Measurements from ENCODE around the gene GORAB.

The GORAB gene

DNA sequence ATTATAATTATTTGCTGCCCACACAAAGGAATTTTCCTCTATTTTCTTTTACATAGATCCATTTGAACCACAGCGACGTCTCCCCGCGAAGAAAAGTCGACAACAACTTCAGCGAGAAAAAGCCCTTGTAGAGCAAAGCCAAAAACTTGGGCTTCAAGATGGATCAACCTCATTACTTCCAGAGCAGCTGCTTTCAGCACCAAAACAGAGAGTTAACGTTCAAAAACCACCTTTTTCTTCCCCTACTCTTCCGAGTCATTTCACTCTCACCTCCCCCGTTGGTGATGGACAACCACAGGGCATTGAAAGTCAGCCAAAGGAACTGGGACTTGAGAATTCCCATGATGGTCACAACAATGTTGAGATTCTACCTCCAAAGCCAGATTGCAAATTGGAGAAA is 7.2 kb downstream of the GORAB start:
- DNase-seq = no peak

DNA sequence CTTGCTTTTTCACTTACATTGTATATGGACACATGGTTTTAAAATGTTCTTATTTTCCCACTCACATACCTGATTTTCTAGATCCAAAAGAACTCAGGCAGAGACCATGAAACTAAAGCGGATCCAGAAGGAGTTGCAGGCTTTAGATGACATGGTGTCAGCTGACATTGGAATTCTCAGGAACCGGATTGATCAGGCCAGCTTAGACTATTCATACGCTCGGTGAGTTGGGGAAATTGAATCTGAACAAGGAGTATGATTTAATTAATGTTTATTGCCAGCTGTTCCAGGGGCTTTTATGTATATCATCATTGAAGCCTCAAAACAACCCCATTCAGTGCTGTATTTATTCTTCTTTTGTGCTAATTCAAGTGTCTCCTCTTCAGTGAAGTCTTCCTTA is 12.7 kb downstream of the GORAB start:
- DNase-seq = no peak

DNA sequence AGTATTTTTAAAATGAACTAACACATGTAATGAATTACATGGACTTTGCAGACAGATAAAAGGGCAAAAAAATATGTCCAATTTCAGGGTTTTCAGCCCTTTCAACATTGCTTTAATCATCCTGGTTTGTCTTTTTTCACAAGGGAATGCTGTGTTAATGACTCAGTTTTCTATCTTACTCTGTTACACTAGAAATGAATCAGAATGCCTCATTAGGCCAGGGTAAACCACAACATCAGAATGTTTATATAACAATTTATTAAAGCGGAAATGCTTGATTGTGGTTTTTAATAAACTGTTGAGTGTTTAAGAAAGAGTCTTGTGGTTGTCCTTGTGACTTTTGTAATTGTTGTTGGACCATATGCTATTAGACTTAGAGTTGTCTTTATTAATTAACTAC is 13.5 kb downstream of the GORAB start:
- no peak for DNase-seq

DNA sequence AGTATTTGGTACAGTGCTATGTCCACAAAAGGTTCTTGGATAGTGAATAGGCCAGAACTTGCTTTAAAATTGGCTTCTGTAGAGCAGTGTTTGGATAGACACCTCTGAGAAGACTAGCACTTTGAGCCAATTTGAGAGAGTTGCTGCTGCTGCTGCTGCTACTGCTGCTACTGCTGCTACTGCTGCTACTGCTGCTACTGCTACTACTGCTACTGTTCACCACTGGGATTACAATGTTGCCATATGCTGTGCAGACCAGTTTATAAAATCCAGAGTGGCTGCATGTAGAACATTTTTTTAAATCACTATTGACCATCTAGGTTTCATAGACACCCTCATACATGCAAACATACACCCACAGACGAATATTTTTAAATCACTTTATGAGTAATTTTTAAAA is 15.3 kb downstream of the GORAB start:
- DNase-seq = no peak

DNA sequence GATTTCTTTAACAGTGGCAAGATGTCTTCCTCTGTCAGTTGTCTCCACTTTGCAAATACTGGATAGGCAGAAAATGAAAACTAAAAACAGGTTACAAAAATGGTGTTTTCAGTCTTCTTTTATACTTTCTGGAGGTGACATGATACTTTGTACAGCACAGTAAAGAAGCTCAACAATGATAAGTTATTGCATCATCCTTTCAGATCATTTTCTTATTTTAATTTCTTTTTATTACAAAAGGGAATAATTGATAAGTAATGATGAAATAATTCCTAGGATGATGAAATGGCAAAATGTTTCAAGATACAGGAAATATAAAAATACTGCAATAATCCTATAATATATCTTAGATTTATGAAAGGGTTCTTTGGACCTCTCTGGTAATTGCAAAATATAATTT is 16.5 kb downstream of the GORAB start:
- no peak for DNase-seq

DNA sequence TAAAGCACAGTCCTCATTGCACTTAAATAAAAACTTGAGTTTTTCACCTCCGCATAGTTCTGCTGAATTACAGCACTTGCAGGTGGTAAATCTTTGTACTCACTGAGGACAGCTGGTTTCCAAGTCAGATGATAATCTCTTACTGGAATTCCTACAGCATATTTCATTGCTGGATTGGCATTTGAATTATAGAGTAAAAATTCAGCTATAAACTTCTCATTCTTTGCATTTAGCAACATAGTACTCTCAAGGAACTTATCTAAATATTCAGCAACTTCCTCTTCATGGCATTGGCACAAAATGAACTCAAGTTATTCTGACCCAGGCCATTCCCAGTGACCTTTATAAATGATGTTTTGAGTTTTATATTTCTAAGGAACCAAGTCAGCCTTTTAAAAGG is 23.4 kb downstream of the GORAB start:
- no peak for DNase-seq

DNA sequence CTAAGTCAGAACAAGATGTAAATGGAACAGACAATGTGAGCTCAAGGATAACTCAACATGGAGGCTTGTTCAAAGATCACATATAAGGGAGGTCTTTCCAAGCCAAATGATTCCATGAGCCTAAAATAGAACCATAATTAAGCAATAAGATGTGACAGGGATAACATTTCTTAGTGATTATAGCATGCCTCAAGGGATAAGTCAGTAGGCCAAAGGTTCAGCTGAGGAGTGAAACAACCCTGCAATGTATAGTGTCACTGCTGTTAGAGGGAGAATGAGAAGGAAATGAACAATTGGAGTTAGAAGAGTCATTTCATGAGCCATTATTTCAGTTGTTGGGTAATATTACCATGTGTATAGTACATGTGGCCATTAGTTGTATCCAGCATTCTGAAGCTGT is 25.0 kb downstream of the GORAB start:
- DNase-seq = no peak

DNA sequence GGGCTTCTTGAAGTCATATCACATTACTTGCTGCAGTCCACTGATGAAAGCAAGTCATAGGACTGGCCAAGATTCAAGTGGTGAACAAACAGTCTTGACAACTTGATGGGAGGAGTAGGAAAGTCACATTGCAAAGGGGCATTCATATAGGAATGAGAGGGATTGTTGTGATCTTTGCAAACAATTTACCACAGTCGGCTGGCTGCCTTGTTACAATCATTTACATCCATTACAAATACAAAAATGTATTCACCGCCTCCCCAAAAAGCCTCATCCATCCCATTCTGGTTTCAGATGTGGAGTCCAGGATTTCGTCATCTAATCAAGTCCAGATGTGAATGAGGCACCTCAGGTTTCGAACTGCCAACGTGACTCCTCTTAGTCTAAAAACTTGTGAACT is 26.8 kb downstream of the GORAB start:
- DNase-seq = no peak

DNA sequence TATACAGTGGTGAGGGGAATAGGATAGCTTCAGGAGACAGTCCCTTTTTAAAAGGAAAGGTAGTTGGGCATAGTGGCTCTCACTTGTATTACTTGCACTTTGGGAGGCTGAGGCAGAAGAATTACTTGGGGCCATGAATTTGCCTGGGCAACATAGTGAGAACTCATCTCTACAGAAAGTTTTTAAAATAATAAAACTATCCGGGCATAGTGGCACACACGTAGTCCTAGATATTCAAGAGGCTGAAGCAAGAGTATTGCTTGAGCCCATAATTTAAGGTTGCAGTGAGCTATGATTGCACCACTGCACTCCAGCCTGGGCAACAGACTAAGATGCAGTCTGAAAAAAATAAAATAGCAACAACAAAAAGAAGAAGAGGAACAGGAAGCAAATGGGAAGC is 27.2 kb downstream of the GORAB start:
- no peak for DNase-seq

DNA sequence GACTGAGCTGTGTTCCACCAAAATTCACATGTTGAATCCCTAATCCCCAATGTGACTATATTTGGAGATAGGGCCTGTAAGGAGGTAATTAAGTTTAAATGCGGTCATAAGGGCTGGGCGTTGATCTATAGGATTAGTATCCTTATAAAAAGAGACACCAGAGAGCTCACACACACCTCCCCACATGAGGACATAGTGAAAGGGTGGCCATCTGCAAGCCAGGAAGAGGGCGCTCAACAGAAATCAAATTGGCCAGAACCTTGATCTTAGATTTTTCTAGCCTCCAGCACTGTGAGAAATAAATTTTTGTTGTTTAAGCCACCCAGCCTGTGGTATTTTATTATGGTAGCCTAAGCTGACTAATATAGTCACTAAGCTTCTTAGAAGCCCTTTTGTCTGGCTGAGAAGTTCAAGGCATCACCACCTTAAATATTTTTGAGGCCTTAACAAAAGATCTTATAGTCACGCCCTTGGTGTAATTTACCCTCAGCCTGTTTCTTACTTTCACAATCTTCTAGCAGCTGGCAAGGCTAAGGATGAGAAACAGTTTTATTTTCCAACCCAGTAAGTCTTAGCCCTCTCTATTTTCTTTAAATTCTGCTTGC is 28.8 kb downstream of the GORAB start:
- DNase-seq = no peak

DNA sequence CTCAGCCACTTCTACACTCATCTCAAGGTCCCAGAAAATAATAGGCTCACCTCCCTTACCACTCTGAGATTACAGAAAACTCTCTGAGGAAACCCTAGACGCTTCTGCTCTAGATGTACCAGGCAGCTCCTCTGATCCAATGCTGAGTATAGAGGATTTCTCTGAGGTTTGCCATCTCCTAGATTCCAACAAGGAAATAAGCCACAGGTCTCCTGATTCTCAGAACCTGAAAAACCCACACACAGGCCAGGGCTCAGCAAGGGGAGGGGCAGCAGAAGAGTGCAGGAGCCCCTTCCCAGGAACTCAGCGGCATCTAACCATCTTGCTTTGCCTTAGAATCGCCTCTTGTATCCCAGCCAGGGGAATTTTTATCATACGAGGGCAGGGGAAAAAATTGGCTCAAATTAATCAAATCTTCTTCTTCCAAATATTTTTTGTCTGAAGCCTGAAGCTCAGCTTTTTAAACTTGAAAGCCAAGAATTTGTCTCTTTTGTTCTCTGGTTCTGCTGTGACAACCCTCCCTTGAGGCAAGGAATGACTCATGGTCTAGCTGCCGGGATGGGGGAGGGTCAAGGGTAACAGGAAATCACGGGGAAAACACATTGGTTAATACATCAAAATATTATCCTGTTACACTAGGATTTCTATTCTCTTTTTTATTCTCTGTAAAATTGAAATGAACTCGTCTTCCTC is 30.8 kb downstream of the GORAB start:
- no peak for DNase-seq

DNA sequence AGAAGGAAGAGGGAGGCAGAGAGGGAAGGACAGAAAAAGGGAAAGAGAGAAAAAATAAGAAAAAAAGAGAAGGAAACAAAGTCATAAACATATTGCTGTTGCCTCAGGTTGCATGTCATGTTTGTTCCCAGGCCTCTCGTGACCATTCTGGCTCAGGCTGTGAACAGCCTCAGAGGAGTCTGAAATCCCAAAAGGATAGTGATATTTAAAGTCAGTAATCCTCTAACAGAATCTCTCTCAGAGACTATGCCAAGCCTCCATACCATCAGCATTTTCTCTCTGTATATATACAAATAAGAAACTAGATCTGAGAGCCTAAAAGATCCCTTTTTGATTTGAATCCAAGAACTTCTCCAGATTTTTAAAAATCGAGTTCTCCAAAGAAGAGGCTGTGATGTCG is 35.2 kb downstream of the GORAB start:
- no peak for DNase-seq

DNA sequence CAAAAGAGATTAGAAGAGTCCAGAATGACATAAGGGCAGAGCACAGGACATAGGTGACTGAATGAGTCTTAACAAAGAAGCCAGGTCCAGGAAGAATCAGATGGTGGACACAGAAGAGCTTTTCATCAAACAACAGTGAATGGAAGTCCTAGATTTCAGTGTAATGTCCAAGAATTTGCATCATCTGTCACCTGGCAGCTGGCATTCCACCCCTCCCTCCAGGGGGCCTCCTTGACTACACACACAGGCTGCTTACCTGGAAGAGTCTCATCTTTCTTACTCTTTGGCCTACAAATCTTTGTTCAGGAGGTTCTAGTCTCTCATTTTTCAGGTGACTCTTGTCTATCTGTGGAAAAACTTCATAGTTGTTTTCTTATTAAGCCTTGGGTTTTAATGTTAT is 36.2 kb downstream of the GORAB start:
- DNase-seq = no peak

DNA sequence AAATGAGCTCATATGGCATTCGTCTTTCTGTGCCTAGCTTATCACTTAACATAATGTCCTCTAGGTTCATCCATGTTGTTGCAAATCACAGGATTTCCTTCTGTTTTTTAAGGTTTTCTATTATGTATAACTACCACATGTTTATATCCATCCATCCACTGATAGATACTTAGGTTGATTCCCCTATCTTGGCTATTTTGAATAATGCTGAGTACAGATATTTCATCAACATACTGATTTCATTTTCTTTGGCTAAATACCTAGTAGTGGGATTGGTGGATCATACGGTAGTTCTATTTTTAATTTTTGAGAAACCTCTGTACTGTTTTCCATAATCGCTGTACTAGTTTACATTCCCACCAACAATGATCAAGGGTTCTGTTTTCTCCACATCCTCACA is 45.0 kb downstream of the GORAB start:
- DNase-seq = no peak

DNA sequence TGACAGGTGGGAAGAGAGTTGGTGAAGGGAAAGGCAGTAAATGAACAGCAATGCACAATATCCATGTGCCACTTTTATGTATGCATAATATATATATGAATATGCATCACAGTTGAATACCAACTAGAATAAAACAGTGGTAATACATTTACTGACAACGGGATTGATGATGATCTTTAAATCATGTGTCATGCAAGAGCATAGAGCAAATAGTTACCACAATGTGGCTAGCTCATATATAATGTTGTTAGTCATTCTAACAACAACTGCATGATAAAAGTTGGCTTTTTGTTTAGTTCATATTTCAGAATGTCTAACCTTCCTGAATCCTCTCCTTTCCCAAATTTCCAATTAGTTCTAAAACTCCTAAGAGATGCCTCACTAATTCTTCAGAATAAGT is 46.4 kb downstream of the GORAB start:
- no peak for DNase-seq

DNA sequence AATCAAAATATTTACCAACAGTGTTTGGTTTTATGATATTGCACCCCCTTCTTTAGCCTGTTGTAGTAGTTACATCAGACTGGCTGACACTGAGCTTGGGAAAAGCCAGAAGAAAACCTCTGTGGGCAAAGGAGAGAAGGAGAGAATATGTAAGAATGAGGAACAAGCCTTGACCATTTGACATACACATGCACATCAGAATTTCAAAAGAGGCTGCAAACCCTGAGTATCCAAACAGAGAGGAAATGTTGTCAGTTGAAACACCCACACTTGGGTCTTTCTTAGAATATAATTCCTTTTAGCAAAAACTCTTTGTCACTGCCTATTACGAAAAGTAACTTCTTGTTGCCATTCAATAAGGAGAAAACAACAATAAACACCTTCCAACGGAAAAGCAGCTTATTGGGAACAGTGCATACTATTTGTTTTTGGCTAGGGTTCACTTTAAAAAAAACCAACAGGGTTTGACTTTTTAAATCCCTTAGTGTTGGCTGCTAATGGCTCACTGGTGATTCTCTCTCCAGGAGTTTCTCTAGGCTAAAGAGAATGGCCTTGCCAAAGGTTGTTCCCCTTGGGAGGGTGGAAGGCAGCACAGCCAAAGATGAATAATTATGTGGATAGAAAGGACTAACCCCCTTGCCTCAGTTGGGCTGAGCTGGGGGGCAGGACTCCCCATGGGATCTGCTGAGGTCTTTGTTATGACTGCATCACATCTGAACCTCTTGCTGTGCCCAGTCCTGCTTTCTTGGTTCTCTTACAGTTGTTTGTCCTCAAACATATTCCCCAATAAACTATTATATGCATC is 48.9 kb downstream of the GORAB start:
- DNase-seq = no peak

DNA sequence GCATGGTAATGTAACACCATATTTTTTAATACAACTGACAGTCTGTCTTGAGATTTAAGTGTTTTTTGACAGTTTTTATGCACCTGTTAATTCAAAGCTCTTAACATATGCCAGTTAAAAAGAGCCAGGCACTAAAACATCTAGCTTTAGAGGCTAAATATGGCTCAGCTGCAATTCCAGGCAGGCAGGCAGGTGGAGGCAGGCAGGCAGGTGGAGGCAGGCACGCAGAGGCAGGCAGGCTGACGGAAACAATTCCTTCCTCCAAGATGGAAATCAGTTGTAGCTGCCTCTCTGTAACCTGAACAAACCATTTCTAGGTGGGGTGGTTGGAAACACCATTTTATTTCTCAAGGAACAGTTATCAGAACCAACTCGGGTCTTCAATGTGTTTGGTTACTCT is 51.2 kb downstream of the GORAB start:
- no peak for DNase-seq

DNA sequence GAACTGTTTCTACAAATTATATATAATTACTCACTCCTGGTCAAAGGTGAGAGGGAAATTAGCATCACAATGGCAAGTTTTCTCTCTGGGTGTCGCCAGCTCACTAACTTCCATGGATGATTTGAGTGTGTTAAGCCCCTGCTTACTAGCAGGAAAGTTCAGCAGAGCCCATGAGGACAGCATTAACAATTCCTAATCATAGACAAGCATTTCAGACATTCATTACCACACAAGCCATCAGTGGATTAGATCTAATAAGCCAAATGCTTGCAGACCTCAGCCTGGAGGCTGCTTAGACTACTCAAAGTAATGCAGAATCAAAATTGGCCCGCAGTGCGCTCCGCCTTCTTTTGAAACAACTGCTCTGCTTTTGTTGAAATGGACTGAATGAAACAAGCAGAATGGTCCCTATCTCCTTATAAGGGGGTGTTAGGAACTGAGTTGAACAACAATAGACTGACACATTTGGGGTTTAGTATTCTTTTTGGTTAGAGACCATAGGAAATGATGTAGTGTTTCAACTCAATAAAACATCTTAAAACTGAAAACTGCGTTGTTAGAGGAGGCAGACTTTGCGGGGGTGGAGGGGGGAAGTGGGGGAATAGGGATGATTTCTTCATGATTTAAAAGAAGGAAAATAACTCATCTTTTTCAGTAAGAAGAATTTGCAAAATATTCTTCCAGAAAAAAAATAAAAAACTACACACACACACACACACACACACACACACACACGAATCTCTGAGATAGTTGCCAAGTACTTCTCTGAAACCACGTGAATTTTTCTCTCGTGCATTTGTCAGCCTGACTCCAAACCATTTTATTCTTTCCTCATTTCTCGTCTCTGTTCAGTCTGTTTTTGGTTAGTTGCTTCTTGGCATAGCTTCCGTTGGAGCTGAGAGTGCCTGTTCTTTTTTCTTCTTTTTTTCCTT is 54.6 kb downstream of the GORAB start:
- DNase-seq = no peak

DNA sequence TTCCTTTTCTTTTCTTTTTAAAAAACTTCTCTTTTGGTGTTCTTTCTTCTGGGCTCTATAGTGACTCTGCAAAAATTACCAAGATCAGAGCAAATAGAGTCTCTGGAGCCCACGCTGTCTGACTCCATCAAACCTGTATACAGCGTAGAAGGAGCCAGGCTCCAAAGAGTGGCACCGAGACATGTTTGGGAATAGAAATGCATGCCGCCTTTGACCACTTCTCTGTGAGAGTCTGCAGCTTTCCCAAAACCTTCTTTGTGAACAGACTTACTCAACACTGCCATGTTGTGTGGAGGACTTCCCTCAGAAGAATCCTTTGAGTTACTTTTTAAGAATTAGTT is 55.3 kb downstream of the GORAB start:
- no peak for DNase-seq

DNA sequence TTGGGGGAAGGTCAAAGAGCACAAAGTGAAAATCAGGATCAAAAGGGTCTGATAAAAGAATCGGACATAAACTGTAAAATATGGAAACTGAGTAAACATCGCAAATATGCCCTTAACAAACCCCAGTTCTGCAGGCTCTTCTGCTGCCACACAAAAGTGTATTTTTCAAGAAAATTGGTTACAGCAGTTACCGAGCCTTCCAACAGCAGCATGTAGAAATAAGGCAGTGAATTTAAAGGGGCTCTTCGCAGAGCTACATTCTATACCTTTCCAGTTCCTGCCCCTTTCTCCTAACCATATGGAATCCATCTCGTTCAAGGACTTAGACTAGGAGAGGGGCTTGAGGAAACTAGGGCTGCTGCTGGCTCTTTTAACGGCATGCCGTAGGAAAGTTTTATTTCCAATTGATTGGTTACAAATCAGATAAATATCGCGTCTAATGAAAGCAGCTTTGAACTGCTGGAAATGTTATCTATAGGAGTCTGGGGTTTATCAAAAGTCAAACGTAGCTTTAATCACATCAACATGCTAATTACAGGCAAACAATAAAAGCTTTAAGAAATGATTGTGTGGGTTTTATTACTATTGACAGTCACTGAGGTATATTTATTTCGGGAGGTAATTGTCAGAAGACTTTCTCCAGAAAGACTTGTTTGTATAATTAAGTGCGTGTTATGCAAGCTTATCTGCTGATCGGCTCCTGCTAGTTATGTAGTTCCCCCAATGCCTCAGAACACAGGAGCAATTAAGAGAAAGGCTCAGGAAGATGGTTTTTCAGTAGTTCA is 59.1 kb downstream of the GORAB start:
- no peak for DNase-seq

DNA sequence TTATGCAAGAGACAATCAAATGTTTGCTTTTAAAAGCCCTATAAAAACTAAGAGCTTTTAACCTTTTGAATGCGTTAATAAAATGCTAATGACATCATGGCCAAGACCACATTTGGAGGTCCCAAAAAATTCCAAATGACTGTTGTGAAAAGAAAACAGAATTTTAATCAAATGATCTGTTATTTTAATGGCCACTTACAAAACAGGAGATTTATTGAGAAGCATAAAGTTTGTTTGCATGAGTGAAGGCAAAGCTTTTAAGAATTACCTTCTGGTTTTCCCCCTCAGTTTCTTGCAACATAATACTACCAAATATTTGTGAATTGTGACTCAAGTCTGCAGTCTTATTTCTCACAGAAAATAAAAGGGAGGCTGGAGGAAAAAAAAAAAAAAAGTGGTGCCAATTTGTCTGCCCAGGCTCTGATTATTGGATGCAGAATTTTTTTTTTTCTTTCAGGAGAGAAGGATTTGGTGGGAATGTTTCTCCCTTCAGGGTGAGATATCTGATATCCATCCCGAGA is 60.7 kb downstream of the GORAB start:
- no peak for DNase-seq
